GM21526 (cell line): Measurements from ENCODE around the gene SARDH.

ENCODE experiments used
- ATAC-seq: cut with Tn5 transposase; IDR thresholded peaks from one replicate; pipeline ENCODE4 v1.9.1; 2021; ENCODE audit warnings: moderate library complexity; ENCODE audit not compliant: unreplicated experiment, low FRiP score

The SARDH gene

GRCh38 chr9:133715866-133716563, 22.1 kb downstream of the SARDH start:
- no peak for ATAC-seq

GRCh38 chr9:133715295-133715865, 22.8 kb downstream of the SARDH start:
- no peak for ATAC-seq

DNA sequence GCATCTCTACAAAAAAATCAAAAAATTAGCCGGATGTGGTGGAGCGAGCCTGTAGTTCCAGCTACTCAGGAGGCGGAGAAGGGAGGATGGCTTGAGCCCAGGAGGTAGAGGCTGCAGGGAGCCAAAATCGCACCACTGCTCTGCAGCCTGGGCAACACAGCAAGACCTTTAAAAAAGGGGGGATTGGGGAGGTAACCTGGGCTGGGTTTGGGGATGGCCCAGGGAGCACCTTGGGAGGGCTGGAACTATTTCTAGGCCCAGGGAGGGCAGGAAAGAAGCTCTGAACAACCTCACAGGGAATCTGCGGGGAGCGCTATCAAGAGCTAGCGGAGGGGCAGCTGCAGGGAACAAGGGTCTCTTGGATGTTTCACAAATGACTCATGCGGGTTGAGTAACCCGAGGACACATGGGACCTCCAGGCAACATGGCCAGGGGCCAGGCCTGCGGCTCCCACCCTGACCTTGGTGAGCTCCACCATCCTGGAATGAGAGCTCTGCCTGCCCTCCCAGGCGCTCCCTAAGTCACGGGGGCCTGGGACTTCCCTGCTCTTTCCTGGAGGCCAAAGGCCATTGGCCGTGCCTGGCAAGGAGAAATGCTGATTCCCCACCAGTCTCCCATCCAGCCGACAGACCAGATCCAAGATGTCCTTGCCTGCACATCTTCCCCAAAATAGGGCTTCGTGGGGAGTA, 23.4 kb downstream of the SARDH start:
- ATAC-seq, result no peak

GRCh38 chr9:133713960-133714495, 24.1 kb downstream of the SARDH start:
- ATAC-seq, result no peak

DNA sequence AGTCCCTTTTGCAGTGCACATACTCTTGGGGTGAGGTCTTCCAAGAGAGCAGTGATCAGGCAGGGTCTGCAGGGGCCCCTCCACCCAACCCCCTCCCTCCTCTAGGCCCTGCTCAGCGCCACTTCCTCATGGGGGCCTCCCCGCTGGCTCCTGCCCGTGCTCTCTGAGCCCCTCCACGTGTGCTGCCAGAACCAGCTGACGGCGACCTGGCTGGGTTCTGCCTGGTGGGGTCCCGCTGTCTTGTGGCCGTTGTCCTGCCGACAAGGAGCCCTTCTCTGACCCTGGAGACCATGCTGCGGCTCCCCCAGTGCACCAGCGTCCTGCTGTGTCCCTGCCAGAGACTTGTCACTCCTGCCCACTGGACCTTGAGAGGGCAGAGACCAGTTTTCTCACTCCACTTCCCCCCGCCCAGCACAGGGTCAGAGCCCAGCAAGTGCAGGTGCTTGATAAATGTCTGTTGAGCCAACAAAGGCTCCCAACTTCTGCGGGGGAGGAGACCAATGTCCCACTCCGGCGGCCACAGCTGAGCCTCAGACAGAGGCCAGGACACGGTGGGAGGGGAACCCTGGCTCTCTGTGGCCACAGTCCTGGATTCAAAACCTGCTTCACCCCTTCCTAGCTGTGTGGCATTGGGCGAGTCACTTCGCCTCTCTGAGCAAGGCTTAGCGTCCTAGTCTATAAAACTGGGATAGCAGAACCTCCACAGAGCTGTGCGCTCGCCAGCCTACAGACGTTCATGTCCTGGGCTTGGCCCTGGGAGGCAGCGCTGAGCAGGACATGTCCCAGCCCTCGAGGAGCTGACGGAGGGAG, 24.8 kb downstream of the SARDH start:
- ATAC-seq, result no peak

- no peak for ATAC-seq
These were observed 25.7 kb downstream of the SARDH start for GRCh38 chr9:133712221-133713100.

DNA sequence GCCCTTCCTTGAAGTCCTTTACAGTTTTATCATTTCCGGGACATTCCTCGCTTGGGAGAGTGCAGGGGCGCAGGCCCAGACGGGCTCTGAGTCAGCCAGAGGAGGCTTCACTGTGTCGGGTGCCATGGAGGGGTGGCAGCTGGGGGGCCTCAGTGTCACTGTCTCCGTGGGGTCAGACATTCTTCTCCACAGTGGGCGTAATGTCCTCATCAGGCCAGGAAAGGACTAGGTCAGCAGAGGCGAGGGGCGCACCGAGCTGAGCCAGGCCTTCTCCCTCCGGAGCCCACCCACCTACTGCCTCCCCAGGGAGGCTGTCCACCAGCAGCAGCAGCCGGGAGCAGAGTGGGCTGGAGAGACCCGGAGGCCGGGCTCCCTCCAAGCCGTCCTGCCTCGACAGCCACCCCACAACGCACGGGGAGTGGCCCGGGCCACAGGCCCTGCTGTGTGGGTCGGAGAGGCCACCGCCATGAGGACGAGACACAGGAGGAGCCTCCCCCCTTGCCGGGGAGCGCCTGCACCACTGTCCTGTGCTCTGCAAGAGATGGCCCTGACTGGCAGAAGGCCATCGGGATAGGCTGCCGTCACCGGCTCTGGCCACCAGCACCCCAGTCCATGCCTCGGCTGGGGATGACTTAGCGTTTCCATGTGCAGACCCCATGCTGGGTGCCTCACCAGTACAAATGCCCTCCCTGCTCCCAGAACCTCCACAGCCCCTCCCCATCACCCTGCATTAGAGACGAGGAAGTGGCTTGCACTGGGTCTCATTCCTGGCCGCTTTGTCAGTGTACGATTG, 26.5 kb downstream of the SARDH start:
- ATAC-seq, result no peak

DNA sequence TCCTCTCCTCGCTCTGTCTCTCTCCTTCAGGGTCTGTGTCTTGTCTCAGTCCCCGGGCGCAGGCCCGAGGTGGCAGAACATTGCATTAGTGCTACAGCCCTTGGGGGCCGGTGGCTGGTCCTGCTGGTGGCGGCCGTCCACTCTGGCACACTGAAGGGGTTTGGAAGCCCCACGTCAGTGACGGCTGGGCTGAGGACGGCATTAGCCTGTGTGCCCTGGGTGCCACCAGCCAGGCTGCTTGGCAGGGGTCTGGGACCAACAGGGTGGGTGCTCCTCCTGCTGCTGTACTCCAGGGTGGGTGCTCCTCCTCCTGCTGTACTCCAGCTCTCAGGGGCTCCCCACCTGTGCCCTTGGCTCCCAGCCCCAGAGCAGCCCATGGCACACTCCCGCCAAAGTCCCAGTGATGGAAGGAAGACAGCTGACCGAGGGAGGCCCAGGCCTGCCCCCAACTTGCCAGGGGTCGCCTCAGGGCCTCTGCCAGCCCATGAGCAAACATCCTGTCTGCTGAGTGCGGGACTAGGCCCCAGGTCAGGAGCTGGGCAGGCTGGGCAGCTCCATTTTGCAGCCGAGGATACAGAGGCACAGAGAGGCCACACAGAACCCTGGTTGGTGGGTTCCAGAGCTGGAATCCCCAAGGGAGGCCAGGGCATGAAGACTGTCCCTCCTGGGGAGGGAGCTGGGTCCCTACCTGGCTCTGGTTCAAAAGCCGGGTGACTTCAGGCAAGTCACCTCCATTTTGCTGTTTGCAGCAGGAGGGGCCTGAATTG, 27.3 kb downstream of the SARDH start:
- ATAC-seq, result no peak

DNA sequence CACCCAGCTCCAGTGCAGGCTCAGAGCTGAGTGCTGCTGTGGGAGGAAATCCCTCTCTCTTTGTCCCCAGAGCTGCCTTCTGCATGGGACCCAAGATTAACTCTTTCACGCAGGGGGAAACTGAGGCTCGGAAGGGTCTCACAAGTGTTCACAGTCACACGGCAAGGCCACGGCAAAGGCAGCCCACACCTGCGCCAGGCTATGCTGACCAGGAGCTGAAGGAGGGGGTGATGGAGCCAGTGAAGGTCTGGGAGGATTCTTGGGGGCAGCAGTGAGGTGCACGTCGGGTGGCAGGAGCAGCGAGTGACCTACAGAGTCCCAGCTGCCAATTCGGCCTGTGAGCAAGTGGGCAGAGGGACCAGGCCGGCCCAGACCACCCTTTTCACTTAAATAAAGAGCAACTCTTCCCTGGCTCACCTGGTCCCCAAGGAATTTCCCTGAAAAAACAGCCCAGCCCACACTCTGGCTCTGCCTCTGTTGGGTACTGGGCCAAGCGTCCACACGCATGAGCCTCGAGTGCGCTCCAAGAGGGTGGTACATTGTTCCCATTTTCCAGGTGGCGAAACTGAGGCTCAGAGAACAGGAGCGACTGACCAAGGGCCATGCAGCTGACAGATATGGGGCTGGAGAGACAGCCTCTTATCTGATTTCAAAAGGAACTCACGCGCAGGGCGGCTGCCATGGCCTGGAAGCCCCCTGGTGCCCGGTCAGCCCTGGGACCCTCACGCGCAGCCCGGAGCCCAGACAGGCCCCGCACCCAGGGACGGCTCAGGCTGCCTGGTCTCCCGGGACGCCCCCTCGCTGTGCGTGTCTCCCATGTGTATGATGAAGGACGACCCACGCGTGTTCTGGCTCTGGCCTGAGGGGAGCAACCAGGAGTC, 28.2 kb downstream of the SARDH start:
- no peak for ATAC-seq

DNA sequence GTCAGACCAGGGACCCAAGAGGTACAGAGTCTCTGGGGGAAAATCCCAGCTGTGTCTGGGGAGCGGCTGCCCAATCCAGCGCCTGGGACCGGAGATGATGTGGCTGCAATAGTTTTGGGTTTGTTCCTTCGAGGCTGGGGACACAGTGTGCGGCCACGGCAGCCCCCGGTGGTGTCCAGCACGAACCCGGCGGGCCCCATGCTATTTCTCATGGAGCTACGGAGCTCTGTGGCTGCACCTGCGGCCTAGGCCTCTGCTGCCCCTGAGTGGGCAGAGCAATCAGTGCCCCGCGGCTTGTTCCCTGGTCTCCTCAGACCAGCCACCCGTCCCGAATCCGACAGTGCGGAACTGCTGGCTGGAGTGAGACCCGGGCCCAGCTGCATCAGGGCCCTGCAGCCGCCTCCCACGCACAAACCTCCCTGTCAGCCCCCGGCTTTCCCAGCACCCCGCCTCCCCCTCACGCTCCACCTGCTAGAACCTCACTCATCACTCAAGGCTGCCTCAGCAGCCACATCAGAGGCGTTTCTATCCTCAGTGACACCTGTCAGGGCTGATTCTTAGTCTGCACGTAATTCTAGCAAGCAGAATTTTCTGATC, 29.0 kb downstream of the SARDH start:
- no peak for ATAC-seq

- ATAC-seq, result no peak
These were observed 29.7 kb downstream of the SARDH start for GRCh38 chr9:133708246-133709014.

- ATAC-seq, result no peak
These were observed 30.3 kb downstream of the SARDH start for GRCh38 chr9:133707763-133708245.

- no peak for ATAC-seq
These were observed 30.9 kb downstream of the SARDH start for GRCh38 chr9:133707065-133707762.

DNA sequence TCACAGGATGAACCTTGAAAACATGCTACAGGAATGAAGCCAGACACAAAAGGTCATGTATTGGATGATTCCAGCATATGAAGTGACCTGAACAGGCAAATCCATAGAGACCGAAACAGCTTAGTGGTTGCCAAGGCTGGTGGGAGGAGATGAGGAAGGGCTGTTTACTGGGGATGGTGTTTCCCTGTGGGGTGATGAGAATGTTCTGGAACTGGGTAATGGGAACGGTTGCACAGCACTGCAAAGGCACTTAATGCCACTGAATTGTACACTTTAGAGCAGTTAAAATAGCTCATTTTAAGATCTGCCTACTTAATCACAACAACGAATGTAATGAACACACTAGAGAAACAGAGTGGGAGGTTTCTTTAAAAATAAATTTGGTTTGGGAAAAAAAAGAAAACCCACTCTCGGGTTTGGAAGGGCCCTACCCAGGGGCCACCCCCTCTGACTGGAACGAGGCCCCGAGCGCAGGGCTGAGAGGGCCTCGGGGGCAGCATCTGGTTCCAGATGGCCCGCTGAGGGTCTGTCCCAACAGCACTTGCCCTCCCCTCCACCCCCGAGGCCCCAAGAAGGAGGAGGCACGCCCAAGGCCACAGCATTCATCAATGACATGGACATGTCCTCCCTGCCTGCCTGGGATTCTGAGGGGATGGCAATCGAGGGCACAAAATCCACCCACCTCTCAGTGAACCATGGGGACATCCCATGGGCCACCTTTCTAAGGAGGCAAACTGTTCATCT, 31.7 kb downstream of the SARDH start:
- ATAC-seq, result no peak

DNA sequence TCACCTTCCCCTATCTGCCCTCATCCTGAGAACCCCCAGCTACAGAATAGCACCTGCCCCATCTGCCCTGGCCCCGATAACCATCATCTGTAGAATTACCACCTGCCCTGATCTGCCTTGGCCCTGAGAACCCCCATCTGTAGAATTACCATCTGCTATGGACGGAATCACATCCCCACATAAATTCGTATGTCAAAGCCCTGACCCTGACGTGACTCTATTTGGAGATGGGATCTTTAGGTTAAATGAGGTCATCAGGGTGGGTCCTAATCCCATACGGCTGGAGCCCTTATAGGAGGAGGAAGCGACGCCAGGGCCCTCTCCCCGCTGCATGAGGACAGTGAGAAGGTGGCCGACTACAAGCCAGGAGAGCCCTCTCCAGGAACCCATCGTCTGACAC, 32.6 kb downstream of the SARDH start:
- ATAC-seq, result no peak
